Measurements from ENCODE around the gene MGMT.

- TF ChIP-seq POLR2AphosphoS5 (IDR thresholded peaks at IDR 0.05) (no peak), POLR2A (IDR thresholded peaks at IDR 0.05) (no peak)
Measured at GRCh38 chr10:129816656-129817045, 349.6 kb downstream of the MGMT start.
